Loucy (cell line): ENCODE data around the gene AHRR.
"Not testable (repeated sequence)": the region's sequence is repeated elsewhere in the genome, so short reads cannot be mapped to it uniquely, and the experiment has no call there.

Experiments
- EZH2phosphoT487 ChIP-seq: fragments of 200-600 bp; IDR thresholded peaks from 2 replicates; pipeline ENCODE4 v1.6.1; 2018; ENCODE audit warnings: antibody characterized with exemption, mild to moderate bottlenecking, moderate library complexity, borderline replicate concordance
- TF ChIP-seq, protein P1 (sequence below): fragments of 200-600 bp; sonication (generic); conservative IDR thresholded peaks from 2 replicates; pipeline ENCODE4 v1.5.1; 2014; ENCODE audit warnings: mild to moderate bottlenecking, antibody characterized with exemption, low read length

DNA sequence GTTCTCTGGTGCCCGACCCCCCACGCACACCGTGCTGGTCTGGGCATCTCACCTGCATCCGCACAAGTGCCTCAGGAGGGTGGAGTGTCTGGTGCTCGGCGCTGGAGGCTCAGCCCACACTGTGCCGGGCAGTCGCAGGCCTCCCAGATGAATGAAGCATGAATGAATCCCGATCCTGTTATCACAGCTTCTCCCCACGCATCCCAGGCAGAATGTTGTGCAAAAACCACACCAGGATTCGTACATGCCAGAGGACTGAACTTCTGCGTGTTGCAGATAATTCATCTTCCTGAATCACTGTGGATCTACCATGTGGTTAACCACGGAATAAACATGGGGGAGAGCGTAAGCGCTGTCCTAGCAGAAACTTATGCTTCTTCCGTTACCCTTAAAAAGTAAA lies 24.6 kb upstream of the AHRR start:
- TF ChIP-seq, protein P1, sequence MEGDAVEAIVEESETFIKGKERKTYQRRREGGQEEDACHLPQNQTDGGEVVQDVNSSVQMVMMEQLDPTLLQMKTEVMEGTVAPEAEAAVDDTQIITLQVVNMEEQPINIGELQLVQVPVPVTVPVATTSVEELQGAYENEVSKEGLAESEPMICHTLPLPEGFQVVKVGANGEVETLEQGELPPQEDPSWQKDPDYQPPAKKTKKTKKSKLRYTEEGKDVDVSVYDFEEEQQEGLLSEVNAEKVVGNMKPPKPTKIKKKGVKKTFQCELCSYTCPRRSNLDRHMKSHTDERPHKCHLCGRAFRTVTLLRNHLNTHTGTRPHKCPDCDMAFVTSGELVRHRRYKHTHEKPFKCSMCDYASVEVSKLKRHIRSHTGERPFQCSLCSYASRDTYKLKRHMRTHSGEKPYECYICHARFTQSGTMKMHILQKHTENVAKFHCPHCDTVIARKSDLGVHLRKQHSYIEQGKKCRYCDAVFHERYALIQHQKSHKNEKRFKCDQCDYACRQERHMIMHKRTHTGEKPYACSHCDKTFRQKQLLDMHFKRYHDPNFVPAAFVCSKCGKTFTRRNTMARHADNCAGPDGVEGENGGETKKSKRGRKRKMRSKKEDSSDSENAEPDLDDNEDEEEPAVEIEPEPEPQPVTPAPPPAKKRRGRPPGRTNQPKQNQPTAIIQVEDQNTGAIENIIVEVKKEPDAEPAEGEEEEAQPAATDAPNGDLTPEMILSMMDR = not testable (repeated sequence)
- TF ChIP-seq EZH2phosphoT487 = not testable (repeated sequence)
